BE2C (cell line): ENCODE measurements around the gene DDRGK1.
A peak's percentile ranks its signal among the peaks of the same experiment; 100 is the strongest.

Experiments
- DNase-seq: peaks from one replicate; pipeline ENCODE4 v3.0.0-alpha.2; 2020
- H3K27me3 ChIP-seq: fragments of 250-450 bp; sonication (Bioruptor Pico); 2 replicates; pipeline ENCODE4 v1.5.1; 2020; ENCODE audit warnings: mild to moderate bottlenecking
- H3K36me3 ChIP-seq: fragments of 250-450 bp; sonication (Bioruptor Pico); 2 replicates; pipeline ENCODE4 v1.5.1; 2020; ENCODE audit warnings: mild to moderate bottlenecking
- H3K4me1 ChIP-seq: fragments of 250-450 bp; sonication (Bioruptor Pico); 2 replicates; pipeline ENCODE4 v1.5.1; 2020
- H3K4me3 ChIP-seq: 2 replicates; pipeline ENCODE4 v1.5.1; 2011; ENCODE audit warnings: low read depth, low read length
- H3K9me3 ChIP-seq: fragments of 250-450 bp; sonication (Bioruptor Pico); 2 replicates; pipeline ENCODE4 v1.5.1; 2020
- TF ChIP-seq, protein P1 (sequence below): IDR thresholded peaks from 2 replicates; pipeline ENCODE4 v1.5.1; 2012; ENCODE audit warnings: mild to moderate bottlenecking, low read depth, low read length

DDRGK1 gene

DNA sequence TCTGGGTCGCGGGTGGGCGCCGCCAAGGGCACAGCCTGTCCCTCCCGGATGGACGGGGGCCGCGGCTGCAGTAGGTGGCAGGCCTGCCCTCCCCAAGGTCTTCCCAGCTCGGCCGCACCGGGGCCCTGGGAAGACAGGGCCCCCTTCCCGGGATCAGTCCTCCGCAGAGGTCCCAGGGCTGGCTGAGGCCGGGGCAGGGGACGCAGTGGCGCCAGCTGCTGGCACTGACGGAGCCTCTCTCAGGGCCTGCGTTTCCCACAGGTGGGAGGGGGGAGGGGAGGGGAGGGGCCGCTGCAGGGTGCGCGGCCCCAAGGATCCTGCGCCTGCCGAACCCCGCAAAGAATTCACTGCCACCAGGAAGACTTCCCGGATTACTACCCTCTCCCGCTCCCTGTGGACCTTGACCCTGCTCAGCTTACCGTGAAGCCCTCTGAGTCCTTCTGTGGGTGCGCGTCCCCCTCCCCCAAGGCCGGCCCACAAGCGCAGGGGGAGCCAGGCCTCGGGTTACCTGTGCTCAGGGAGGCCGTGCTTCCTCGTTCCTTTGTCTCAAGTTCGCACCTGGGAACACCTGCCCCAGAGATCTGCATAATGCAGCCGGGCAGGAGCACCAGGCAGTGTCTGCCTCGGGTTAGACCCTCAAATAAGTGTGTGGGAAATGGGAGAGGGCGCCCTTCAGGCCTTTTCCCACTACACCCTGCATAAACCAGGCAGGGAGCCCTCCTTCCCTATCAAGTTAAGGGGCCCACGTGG lies 36.2 kb downstream of the DDRGK1 start:
- Histone ChIP-seq H3K36me3 (no peaks in the 10 kb centered on the region), H3K4me1 (no peaks in the 10 kb centered on the region), H3K27me3 (no peaks in the 10 kb centered on the region), H3K4me3 (no peak overlapping the region), H3K9me3 (no peaks in the 10 kb centered on the region)
- DNase-seq = no peak
- TF ChIP-seq, protein P1, sequence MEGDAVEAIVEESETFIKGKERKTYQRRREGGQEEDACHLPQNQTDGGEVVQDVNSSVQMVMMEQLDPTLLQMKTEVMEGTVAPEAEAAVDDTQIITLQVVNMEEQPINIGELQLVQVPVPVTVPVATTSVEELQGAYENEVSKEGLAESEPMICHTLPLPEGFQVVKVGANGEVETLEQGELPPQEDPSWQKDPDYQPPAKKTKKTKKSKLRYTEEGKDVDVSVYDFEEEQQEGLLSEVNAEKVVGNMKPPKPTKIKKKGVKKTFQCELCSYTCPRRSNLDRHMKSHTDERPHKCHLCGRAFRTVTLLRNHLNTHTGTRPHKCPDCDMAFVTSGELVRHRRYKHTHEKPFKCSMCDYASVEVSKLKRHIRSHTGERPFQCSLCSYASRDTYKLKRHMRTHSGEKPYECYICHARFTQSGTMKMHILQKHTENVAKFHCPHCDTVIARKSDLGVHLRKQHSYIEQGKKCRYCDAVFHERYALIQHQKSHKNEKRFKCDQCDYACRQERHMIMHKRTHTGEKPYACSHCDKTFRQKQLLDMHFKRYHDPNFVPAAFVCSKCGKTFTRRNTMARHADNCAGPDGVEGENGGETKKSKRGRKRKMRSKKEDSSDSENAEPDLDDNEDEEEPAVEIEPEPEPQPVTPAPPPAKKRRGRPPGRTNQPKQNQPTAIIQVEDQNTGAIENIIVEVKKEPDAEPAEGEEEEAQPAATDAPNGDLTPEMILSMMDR = no peak

DNA sequence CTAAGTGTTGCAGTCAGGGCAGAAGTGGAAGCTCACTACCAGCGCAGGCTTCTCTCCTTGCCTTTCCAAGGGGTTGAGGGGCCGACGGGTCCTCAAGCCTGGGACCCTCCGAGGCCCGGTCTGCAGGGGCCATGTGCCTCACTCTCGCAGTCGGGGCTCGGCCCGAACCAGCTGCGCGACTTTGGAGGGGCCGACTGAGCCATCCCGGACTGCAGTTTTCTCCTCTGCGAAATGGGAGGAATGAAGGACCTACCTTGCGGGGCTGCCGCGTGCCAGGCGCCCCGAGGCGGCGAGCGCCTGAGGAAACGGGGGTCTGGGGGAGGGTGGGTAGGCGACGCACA lies 36.8 kb downstream of the DDRGK1 start:
- Histone ChIP-seq H3K4me1 (no peaks in the 10 kb centered on the region), H3K27me3 (no peaks in the 10 kb centered on the region), H3K4me3 (no peak overlapping the region), H3K9me3 (no peaks in the 10 kb centered on the region), H3K36me3 (no peaks in the 10 kb centered on the region)
- TF ChIP-seq, protein P1 = no peak
- no peak for DNase-seq

DNA sequence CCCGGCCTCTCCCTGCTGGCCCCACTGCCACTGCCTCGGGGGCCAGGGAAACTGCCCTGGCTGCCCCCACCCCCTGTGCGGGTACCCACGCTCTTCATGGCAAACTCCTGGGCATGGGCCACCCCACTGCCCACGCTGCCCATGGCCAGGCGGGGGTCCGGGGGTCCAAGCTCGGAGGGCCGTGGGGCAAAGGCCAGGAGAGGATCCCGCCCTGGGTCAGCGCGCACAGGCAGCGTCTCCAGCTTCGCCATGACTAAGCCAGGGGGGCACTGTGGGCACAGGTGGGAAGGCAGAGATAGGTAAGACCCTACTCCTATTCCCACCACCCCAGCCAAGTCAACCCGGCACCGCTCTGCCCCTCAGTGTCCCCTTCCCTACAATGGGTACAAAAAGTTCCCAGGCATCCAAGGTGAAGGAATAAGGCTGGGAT lies 37.6 kb downstream of the DDRGK1 start:
- Histone ChIP-seq H3K4me3 (no peak overlapping the region), H3K36me3 (no peaks in the 10 kb centered on the region), H3K4me1 (no peaks in the 10 kb centered on the region), H3K9me3 (no peaks in the 10 kb centered on the region), H3K27me3 (no peaks in the 10 kb centered on the region)
- no peak for DNase-seq
- TF ChIP-seq, protein P1 = no peak

DNA sequence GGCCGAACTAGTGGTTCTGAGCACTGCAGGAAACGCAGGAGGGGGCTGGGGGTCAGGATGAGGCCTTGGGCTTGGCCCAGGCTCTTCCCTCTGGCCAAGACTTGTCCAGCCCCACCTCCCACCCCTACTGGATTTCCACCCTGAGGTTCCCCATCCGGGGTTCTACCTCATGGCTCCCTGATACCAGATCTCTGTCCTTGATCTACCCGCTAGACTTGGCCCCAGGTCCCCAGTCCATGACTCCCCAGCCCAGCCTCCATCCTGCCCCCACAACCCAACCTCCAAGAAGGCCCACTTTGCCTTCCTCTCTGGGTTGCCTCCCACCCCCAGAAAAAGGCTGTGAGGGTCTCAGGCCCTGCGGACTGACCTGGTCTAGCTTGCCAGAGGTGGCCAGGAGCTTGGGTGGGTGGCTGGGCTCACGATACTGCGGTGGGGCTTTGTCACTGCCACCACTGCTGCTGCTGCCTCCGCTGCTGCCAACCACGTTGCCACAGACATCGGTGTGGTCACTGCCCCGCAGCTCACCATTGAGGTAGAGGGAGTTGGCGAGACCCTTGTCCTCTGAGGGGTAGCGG lies 38.1 kb downstream of the DDRGK1 start:
- no peak for DNase-seq
- no peaks in the 10 kb centered on the region for H3K9me3 ChIP-seq
- TF ChIP-seq, protein P1 = no peak
- H3K36me3 ChIP-seq = no peaks in the 10 kb centered on the region
- H3K27me3 ChIP-seq = no peaks in the 10 kb centered on the region
- H3K4me1 ChIP-seq = no peaks in the 10 kb centered on the region
- no peak overlapping the region for H3K4me3 ChIP-seq

DNA sequence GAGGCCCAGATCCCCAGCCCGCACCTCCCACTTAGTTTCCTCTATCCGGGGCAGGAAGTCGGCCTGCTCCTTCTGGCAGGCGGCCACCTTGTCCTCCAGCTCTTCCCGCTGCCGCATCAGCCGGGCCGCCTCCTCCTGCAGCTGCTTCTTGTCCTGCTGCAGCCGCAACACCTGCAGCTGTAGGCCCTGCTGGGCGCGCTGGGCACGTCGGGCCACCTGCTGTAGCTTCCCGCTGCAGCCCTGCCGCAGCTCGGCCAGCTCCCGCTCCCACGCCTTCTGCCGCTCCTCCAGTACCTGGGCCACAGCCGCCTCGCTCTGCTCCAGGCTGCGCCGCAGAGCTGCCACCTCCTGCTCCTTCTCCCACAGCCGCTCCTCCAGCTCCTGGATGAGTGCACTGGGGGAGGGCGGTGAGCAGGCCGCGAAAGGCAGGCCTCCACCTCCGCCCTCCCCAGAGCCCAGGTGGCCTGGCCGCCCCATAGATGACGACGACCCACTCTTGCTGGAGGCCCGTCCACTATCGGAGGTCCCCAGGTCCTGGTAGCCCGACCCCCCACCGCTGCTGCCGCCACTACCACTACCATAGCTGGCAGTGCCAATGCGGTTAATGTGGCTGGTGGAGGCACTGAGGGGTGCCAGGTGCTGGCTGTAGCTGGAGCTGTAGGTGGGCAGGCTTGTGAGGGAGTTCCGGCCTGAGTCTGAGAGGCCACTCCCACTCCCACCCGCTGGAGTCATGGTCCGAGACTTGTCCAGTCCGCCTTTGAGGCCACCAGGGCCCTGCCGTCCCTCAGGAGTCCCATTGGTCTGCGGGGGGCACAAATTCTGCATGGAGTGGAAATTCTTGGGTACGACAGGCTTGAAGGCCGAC lies 38.8 kb downstream of the DDRGK1 start:
- TF ChIP-seq, protein P1 = no peak
- H3K4me3 ChIP-seq = no peak overlapping the region
- no peaks in the 10 kb centered on the region for H3K36me3 ChIP-seq
- no peaks in the 10 kb centered on the region for H3K27me3 ChIP-seq
- no peaks in the 10 kb centered on the region for H3K9me3 ChIP-seq
- no peaks in the 10 kb centered on the region for H3K4me1 ChIP-seq
- DNase-seq = peak; percentile 51
